Hepatocyte (in vitro differentiated cells): ENCODE data around the gene PCDHB12.

ENCODE experiments used
- CTCF ChIP-seq: fragments of 200-600 bp; sonication (generic); IDR thresholded peaks from 2 replicates; pipeline ENCODE4 v1.5.1; 2016; ENCODE audit warnings: antibody characterized with exemption, mild to moderate bottlenecking; ENCODE audit not compliant: poor library complexity
- EZH2 ChIP-seq: fragments of 200-600 bp; sonication (generic); IDR thresholded peaks from 2 replicates; pipeline ENCODE4 v1.6.1; 2016; ENCODE audit warnings: antibody characterized with exemption, mild to moderate bottlenecking, borderline replicate concordance

GRCh38 chr5:141186897-141187512 lies 21.5 kb upstream of the PCDHB12 start, which contains the start of gene PCDHB9:
- TF ChIP-seq CTCF: peak; percentile 28
- TF ChIP-seq EZH2: no peak
